CD4-positive, alpha-beta T cell treated with Interferon gamma for 1 hour (primary cell): ENCODE data around the gene SPON1.
"Not testable (repeated sequence)": the region's sequence is repeated elsewhere in the genome, so short reads cannot be mapped to it uniquely, and the experiment has no call there.

Experiments
- DNase-seq: peaks from one replicate; pipeline ENCODE4 v3.0.0-alpha.2; 2020

The SPON1 gene

DNA sequence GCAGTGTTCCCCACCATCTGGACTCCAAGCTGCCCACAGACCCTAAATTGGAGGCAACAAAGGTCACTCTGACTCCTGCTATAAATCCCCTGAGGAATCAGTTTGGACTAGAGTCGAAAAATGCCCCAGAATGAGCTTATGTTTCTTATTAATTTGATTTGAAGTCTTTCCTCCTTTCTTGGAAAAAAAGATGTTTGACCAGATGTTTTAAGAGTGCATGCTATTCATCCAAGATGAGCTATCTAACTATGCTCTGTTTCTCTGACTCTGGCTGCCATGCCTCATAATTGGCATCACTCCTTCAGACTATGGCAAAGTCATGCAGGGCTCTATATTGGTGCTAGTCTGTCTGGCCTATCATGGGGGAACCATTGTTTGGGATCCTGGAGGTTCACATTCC, 174.0 kb downstream of the SPON1 start:
- no peak for DNase-seq

DNA sequence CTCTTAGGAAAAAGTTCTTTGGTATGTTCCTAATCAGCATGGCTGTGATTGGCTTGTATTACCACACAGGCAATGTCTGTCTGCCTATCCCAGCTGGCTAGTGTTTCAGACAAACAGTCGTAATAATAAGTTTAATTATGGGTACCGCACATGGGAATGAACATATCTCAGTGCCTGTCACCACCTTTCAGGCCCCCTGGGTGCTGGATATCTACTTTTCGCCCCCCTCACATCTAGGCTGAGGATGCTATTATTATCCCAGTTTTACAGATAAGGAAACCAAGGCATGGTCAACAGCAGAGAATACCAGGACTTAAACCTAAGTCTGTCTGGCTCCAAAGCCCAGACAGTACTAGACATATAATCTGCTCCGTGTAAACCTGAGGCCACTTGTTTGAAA, 174.8 kb downstream of the SPON1 start:
- no peak for DNase-seq

DNA sequence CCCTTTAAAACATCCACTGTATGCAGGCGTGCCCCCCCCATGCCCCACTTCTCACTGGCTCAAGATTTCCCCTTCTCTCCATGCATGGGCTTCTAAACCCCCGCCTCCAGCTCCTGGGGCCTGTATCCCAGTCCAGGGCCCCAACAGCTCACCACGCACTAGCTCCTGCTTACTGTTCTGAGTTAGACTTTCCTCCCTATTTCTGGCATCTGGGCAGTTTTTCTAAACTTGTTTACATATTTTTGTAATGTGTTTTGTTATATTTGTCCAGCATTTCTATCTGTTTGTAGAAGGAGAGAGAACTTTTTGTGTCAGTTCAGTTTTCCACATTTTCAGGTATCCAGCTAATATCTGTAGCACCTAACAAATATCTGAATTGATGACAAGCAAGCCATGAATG, 178.5 kb downstream of the SPON1 start:
- DNase-seq, result no peak

DNA sequence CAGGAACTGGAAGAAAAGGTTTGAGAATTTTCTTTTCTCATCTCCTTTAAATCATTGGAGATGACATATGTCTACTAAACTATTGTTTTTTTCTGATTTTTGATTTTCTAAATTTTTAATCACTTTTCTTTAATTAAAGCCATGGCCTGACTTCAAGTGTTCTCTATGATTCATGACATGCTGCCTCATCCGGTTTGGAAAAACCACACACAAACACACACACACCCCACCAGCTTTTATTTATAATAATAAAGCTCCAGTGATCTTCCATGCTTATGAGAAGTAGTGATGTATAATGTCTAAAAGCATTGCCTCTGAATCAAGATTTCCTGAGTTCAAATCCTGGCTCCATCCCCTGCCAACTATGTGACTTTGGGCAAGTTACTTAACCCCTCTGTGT, 179.2 kb downstream of the SPON1 start:
- no peak for DNase-seq

DNA sequence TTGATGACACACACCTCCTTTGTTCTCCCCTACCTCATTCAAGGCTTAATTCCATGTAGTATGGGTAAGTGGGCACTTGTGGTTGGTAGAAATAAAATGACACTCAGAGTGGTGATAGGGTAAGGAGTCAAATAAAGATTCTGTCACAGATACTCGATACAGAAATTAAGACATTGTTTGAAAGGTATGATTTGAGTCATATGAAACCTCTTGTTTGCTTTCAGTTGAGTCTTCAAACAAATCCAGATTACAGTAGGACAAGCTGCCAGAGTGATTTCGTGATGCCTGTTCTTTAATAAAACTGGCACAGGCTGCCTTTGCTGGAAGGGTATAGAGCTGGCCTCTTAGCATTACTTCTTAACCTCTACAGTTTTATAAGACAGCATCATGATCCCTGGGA, 182.4 kb downstream of the SPON1 start:
- DNase-seq, result no peak

DNA sequence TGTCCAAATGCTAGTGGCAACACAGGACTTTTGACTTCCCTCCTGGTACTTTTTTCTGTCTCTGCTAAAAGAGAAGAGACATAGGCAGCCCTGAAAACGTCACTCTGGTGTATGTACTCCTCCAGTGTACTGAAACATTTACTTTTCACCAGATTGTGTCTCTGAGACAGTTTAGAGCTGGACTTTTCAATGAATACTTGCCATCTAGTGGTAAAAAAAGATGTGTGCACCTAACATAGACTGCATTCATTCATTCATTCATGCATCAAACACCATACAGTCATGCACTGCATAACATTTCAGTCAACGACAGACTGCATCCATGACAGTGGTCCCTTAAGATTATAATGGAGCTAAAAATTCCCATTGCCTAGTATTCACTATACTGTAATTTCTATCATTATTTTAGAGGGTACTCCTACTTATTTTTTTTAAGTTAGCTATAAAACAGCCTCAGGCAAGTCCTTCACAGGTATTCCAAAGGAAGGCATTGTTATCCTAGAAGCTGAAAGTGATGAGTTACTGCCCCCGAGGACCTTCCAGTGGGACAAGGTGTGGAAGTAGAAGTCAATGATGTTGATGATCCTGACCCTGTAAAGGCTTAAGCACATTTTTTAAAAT, 186.2 kb downstream of the SPON1 start:
- no peak for DNase-seq

DNA sequence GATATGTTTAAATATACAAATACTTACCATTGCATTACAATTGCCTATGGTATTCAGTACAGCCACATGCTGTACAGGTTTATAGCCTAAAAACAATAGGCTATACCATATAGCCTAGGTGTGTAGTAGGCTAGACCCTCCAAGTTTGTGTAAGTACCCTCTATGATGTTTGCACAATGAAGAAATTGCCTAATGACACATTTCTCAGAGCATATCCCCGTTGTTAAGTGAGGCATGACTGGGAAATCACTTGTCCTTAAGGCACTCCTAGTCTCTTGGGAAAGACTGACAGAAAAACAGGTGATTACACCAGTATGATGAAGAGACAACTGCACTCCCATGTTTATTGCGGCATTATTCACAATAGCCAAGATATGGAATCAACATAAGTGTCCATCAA, 187.2 kb downstream of the SPON1 start:
- DNase-seq, result no peak

DNA sequence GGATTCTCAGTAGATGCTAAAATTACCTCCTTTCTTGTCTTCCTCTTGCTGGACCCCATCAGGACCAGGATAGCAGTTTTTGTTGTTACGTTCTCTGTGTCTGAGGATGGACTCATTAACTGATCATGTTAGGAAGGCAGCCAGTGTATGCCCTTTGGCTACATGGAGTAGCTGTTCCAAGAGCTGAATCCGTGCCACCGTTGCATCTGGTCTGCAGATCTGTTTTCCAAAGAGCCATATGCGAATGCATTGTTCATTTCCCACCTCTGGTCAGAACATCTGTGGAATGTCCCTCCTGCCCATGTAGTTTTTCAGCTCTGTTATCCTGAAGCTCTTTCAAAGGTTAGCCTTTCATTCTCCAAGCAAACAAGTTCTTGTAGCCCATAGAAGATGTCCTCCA, 188.4 kb downstream of the SPON1 start:
- no peak for DNase-seq

DNA sequence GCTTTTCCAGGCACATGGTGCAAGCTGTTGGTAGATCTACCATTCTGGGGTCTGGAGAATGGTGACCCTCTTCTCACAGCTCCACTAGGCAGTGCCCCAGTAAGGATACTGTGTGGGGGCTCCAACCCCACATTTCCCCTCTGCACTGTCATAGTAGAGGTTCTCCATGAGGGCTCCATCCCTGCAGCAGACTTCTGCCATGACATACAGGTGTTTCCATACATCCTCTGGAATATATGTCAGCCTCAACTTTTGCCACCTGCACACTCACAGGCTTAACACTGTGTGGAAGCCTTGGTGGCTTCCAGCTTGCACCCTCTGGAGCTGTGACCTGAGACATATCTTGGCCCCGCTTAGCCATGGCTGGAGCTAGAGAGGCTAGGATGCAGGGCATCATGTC, 191.6 kb downstream of the SPON1 start:
- not testable (repeated sequence) for DNase-seq

DNA sequence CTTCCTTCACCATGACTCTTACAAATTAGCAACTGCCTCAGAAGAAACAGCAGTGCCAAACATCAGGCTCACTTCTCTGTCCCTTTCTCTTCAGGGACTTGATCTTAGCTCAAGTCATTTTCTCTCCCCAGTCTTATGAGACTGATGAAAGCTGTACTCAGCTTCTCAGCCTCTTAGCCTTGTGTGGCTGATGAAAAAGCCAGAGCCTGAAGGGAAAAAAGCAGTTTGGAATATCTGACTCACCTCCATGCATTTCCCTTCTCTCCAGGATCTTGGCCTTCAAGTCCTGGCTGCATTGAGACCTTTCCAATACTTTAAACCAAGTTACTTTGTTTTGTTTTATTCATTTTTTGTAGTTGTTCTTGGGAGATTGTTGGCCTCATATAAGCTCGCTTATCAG, 195.9 kb downstream of the SPON1 start:
- no peak for DNase-seq

DNA sequence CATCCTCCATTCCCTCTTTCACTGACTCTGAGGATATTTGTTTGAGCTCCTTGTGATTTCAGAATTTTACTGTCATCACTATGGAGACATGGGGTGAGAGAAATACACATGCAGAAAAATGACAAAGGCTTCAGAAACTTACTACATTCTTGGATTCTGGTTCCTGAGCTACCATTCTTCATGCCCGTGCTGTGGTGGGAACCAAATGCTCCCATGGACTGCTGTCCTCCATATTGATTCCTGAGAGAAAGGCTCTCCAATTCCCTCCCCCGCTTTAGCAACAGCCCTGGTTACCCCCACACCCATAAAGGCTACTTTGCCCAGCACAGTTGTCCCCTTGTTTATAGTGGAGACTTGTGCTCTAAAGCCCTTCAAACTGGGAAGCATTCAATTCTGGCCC, 201.1 kb downstream of the SPON1 start:
- no peak for DNase-seq

DNA sequence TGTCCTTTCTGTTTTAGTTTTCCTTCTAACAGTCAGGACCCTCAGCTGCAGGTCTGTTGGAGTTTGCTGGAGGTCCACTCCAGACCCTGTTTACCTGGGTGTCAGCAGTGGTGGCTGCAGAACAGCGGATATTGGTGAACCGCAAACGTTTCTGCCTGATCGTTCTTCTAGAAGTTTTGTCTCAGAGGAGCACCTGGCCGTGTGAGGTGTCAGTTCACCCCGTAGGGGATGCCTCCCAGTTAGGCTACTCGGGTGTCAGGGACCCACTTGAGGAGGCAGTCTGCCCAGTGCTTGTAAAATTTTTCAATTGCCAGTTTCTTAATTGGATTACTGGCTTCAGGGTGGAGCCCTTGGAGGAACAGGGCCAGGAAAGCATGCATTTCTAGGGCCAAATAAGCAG, 211.2 kb downstream of the SPON1 start:
- not testable (repeated sequence) for DNase-seq

DNA sequence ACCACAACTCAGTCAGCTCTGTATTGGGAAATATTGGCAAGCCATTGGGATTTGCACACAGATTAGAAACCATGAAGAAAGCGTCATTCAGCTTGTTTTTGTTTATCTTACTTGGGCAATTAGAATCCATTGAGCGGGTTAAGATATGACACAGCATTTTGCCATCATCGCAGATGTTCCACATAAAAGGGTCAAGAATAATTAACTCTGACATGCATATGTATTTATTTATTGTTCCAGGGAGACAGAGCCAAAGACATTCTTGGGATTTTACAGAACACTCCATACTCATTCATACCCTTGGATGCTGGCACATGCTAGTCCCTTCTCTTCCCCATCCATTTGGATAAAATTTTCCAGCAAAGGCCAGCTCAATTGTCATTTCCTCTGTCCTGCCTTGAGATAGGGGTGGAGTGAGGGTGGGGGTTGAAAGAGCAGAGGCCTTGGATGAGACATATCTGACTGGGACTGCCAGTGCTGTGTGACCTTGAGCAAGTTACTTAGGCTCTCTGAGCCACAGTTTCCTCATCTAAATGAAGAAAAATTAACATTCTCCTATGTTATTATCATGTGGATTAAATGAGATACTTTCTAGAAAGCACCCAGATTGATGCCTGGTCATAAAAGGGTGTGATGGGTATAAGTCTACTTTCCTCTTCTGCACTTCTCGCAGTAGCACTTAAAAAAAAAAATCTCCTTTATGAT, 216.7 kb downstream of the SPON1 start:
- no peak for DNase-seq

DNA sequence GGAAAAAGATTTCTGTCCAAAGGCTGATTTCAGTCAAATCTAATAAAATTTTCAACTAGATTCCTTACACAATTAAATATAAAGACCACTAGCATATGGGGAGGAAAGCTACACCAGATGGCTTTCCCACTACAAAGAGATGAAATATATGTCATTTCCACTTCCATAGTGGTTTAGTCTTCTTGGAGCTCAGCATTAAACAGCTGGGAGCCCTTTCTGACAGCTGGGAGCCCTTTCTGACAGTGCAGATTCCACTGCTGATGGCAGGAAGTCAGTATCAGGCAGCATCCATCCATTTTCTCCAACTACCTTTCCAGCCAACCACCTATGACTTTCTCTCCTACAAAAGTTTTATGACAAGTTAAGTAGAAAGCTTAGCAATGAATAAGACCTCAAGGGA, 218.6 kb downstream of the SPON1 start:
- no peak for DNase-seq

DNA sequence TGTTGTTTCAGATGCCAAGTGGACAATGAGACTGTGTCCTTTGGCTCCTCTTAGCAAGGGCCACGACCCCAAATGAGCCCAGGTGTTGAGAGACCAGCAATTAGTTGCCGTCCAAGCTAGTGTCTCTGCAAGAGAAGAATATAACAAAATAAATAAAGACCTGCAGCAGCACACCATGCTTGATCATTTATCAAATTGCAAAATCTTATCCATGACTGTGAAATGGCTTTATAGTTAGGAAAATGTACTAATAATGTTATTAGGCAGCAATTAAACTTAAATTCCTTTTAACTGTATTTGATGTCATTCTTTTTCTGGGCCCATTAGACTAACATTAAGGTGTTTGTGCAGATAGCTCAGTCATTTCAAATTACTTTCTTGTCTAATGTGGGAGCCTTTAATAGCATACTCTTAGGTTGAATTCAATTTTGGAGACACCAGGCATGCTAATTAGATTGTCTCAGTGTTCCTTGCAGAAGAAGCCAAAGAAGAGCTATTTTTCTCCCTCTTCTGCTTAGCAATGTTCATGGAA, 220.4 kb downstream of the SPON1 start:
- no peak for DNase-seq

DNA sequence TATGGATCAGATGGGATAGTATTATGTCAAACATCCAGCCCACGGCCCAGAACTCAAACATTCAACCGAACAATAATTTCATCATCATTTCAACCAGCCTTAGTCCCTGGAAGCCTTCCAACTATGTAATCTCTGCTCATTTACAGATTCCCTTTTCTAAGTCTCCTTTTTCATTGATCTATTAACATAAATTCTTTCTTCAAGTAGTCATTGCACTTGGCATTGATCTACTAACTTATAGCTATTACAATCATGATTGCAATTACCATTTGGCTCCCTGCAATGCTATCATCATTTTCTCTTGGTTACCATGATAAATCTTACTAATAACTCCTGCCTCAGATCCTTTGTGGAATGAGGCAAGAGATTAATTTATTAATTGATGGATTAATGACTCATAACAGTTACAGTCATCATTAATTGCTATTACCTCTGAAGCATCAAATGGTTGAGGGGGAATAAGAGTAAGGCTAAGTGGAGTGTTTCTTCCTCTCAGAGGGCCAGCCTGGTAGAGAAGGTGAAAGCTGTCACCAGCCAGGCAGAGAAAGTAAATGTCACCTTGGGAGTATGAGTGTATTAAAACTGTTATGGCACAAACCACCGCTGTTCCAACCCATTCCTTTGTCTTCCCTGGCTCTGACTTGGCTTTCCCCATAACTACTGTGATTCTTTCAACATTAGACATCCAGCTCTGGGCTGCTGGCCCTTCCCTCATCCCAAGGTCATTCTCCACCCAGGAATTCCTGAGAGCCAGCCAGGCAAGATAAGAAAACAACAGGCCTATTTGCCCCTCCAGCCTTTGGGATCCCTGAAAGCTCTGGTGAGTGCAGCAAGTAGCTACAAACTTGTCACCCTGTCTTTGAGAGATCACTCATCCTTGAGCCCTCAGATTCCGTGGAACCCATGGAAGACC, 221.8 kb downstream of the SPON1 start:
- DNase-seq, result no peak

DNA sequence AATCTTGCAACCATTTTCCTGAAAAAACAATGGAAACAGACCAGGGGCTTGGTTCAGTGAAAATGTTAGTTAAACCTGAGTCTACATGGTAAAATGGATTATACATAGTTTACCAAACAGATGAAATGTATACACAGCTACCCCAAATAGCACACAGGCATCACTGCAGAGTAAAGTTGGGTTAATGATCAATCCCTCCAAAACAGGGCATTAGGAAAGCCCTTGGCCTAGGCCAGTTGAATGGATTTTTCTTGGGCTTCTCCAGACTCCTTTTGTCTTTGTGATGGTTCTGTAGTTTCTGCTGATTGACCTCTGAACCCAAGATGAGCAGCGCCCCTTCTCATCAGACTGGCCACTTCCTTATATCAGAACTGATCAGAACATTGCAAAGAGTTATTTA, 222.9 kb downstream of the SPON1 start:
- DNase-seq, result no peak

DNA sequence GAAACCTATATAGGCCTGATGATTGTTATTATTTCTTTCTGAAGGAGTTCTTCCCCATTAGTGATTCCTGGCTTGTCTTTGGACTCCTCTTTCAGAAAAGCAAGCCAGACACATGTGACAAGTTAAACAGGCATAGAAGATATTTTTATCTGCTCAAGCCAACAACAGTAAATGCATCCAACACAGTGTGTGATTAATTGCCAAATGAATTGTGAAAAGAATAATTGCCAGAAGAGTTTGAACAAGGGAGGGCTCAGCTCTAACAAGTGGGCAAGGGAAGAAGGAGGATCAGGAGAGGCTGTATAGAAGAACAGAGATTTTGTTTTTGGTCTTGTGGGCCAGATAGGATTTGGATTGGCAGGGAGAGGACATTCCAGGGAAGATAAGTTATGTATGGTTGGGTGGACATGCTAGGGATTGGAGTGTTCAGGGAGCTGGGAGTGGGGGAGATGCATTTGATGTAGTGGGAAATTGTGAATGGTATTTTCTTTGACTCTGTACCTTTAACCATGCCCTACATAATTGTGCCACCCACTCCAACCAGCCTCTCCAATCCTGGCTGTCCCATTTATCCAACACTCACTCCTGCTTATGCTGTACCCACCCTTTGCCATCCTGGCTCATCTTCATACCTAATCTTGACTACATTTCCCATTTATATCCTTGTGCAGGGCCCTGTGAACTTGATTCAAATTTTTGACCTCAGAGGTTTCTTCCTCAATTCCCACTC, 223.7 kb downstream of the SPON1 start:
- no peak for DNase-seq

DNA sequence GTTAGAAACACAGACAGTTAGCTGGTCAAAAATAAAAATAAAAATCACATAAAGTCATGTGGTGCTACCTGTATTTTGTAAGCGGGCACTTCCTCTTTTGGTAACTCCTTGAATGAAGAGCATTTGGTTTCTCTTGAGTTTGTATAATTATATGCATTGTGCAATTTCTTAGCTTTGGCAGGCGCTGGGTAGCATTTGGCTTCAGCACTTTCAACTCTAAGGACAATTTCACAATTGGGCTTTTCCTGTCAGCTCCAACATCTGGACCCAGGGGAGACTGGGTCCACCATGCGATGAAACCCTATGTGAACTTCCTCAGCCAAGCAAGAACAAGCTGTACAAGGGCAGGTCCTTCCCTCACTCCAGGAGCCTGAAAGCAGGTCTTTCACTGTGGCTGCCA, 227.4 kb downstream of the SPON1 start:
- DNase-seq, result no peak

DNA sequence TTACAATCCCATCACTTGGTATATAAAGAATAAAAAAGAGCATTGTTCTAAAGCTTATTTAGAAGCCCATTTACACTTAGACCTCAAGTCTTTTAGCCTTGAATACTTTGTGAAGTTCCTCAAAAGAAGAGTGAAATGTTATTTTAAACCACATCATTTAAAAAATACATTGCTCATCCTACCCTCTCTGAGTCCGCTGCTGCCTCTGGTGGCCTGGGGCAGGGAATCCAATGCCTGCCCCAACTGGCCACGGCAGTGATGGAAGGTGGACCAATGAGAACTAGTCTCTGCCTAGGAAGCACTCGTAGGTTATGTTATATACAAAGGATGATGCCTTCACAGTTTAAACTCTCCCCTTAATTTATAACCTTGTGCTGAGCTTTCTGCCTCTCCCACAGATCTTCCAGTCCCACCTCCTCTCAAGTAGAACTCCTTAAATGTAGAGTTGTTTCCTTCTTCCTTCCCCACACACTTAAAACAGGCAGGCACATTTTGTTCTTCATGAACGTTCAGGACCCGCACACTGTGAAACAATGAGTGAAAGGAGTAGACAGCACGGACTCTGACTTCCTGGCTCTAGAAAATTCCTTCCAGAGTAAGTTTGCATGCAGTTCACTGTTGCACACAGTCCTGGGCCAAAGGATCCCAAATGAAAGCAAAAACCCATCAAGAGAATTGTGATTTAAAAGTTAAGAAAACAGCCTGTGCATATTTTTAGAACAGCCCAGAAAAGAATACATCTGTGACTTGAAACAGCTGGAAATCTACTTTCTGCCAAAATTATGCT, 228.7 kb downstream of the SPON1 start:
- DNase-seq, result no peak

DNA sequence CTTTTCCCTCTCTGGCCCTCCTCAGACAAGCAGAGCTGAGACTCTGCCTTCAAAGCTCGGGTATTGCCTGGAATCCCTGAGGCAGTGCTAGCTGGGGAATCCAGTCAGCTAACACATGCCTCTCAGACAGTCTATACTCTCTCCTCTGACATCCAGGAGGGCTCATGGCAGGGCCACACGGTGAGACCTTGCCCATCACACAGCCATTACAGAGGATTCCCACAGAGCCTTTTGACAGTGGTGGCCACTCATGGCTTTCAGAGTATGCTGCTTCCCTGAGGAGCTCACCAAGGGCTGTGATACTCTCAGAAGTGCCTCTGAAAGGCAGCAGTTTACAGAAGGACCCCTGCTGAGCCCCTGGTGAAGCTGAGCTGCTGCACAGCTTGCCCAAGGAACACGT, 231.1 kb downstream of the SPON1 start:
- no peak for DNase-seq
